Measurements from ENCODE around the gene AK8.

- no peak for TF ChIP-seq CTCF (IDR thresholded peaks at IDR 0.05)
- no peak for TF ChIP-seq POLR2A (IDR thresholded peaks at IDR 0.05)
Observed at GRCh38 chr9:132826621-132827365, 51.3 kb downstream of the AK8 start.
